ENCODE results near the gene FAN1.

DNA sequence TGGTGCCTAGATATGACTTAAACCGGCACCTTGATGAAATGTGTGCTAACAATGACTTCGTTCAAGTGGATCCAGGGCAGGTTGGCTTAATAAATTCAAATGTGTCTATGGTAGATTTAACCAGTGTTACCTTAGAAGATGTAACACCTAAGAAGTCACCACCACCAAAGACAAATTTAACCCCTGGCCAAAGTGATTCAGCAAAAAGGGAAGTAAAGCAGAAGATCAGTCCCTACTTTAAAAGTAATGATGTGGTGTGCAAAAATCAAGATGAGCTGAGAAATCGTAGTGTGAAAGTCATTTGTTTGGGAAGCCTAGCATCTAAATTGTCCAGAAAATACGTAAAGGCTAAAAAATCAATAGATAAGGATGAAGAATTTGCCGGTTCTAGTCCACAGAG, 1.1 kb downstream of the FAN1 start:
- TF ChIP-seq, protein P1, sequence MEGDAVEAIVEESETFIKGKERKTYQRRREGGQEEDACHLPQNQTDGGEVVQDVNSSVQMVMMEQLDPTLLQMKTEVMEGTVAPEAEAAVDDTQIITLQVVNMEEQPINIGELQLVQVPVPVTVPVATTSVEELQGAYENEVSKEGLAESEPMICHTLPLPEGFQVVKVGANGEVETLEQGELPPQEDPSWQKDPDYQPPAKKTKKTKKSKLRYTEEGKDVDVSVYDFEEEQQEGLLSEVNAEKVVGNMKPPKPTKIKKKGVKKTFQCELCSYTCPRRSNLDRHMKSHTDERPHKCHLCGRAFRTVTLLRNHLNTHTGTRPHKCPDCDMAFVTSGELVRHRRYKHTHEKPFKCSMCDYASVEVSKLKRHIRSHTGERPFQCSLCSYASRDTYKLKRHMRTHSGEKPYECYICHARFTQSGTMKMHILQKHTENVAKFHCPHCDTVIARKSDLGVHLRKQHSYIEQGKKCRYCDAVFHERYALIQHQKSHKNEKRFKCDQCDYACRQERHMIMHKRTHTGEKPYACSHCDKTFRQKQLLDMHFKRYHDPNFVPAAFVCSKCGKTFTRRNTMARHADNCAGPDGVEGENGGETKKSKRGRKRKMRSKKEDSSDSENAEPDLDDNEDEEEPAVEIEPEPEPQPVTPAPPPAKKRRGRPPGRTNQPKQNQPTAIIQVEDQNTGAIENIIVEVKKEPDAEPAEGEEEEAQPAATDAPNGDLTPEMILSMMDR (conservative IDR thresholded peaks at IDR 0.05; ENCODE audit: low read length): no peak
- TF ChIP-seq EZH2phosphoT487 (IDR thresholded peaks at IDR 0.05; ENCODE audit: borderline replicate concordance): no peak

All from Loucy (cell line).